Measurements from ENCODE around the gene PSMF1. TPM values are rescaled to one million over a fixed set of nuclear protein-coding genes. Genes with fewer than 3 reads are reported as not detected.

Gene PSMF1
- total and polyA plus RNA-seq, 9 of the 15 experiments (the other 6 are each of a cell fraction or from before 2014, with no cell fraction given): 8.5 to 192 (median 33.2) TPM

DNA sequence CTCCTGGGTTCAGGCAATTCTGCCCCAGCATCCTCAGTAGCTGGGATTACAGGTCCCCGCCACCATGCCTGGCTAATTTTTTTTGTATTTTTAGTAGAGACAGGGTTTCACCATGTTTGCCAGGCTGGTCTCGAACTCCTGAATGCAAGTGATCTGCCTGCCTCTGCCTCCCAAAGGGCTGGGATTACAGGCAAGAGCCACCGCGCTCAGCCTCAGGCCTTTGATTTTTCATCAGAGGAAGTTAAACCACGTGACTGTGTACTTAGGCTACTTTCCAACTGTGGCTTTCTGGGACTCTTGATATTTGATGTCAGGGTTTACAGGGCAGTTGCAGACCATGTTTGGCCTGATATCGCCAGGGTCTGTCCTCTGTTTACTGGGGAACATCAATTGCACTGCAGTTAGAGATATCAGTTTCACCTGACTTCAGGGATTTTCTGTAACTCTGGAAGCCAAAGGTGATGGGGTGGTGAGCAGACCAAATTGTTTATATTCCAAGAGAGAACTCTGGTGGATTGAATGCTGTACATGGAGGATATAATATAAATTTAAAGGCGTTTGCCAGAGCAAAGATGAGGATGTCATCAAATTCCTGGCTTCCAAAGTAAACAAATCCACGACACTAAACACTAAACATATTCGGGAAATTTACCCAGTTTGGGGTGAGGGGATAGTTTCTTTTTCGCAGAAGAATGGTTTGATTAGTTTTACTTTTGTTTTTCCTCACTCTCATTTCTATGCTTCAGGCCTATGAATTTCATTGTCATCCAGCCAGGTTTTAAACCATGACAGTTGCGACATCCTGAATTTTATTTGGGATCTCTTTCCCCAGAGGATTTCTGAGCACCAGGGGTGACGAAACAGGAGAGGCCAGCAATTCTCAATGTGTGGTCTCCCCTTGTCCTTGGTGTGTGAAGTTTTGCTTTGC, 4.2 kb downstream of the PSMF1 start (continued):
- TF ChIP-seq, protein P1, sequence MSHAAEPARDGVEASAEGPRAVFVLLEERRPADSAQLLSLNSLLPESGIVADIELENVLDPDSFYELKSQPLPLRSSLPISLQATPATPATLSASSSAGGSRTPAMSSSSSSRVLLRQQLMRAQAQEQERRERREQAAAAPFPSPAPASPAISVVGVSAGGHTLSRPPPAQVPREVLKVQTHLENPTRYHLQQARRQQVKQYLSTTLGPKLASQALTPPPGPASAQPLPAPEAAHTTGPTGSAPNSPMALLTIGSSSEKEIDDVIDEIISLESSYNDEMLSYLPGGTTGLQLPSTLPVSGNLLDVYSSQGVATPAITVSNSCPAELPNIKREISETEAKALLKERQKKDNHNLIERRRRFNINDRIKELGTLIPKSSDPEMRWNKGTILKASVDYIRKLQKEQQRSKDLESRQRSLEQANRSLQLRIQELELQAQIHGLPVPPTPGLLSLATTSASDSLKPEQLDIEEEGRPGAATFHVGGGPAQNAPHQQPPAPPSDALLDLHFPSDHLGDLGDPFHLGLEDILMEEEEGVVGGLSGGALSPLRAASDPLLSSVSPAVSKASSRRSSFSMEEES (CRISPR knock-in tag; IDR thresholded peaks at IDR 0.05): peak; percentile 98

DNA sequence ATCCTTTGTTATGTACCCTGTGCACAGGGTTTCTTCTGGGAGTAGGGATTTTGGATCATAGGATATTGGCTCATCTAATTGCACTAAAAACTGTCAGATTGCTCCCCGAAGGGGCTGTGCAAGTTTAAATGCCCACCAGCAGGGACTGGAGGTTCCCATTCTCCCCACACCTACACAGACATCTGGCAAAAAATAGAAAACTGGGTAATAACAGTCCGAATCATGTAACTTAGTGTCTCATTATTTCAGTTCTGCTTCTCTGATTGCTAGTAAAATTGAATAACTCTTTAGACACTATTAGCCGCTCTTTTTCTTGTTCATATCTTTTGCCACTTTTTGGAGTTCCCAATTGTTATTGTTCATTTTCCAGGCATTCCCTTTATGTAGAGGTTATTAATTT, 5.3 kb downstream of the PSMF1 start:
- peaks cover 75% of the 10 kb centered on the region for H3K36me3 ChIP-seq (ENCODE audit: control insufficient read depth, insufficient read depth, low read length)
- 83% methylated on average over 2 of the region's 3 CpGs for WGBS (ENCODE audit: insufficient coverage, low coverage, missing lambda C conversion rate)
- H3K9me1 ChIP-seq (ENCODE audit: control insufficient read depth, insufficient read depth, low read length): no peaks in the 10 kb centered on the region
- ChIA-PET CTCF (ENCODE audit: low intra/inter-chr PET ratio) (no interaction called here), POLR2A (no interaction called here)
- no peak overlapping the region for H3K4me2 ChIP-seq (ENCODE audit: insufficient read depth, low read length)
- no peak for FAIRE-seq
- H3K4me3 ChIP-seq: no peak overlapping the region
- H2AFZ ChIP-seq (ENCODE audit: low read depth, low read length): no peak overlapping the region
- no peaks in the 10 kb centered on the region for H3K27me3 ChIP-seq (ENCODE audit: control insufficient read depth in 2 of 2, insufficient read depth in 2 of 2, low read length in 2 of 2)
- no peak overlapping the region for H3K9ac ChIP-seq (ENCODE audit: insufficient read depth in 1 of 2, low read depth in 2 of 2, low read length in 2 of 2)
- ATAC-seq: no peak
- no peak overlapping the region for H3K27ac ChIP-seq (ENCODE audit: extremely low read depth, low read depth, low read length)
- no peaks in the 10 kb centered on the region for H3K9me3 ChIP-seq (replicated peaks; ENCODE audit: control insufficient read depth, insufficient read depth, low read depth, low read length)
- no TSS peak for BruUV-seq (replicated peaks)
- intact Hi-C loops (cut with micrococcal nuclease) (no loop called here), in situ Hi-C loops (cut with MboI) (no loop called here)
- H3K4me1 ChIP-seq (replicated peaks in 1 of 2; ENCODE audit: control insufficient read depth in 2 of 2, insufficient read depth in 2 of 2, low read length in 2 of 2): peaks cover 13 to 46% of the 10 kb centered on the region in 2 experiments; a peak in 4 of 5 replicates
- TF ChIP-seq JUND (IDR thresholded peaks at IDR 0.05; ENCODE audit: borderline replicate concordance, low read depth, low read length): no peak
- no peak for TF ChIP-seq JUND (tag; IDR thresholded peaks at IDR 0.05; ENCODE audit: borderline replicate concordance, low read depth, low read length)
- TF ChIP-seq ASH1L (IDR thresholded peaks at IDR 0.05; ENCODE audit: borderline replicate concordance, low read depth, partially characterized antibody): no peak
- no peak for TF ChIP-seq NFYB (IDR thresholded peaks at IDR 0.05; ENCODE audit: extremely low read depth, insufficient read length)
- TF ChIP-seq, protein P2, sequence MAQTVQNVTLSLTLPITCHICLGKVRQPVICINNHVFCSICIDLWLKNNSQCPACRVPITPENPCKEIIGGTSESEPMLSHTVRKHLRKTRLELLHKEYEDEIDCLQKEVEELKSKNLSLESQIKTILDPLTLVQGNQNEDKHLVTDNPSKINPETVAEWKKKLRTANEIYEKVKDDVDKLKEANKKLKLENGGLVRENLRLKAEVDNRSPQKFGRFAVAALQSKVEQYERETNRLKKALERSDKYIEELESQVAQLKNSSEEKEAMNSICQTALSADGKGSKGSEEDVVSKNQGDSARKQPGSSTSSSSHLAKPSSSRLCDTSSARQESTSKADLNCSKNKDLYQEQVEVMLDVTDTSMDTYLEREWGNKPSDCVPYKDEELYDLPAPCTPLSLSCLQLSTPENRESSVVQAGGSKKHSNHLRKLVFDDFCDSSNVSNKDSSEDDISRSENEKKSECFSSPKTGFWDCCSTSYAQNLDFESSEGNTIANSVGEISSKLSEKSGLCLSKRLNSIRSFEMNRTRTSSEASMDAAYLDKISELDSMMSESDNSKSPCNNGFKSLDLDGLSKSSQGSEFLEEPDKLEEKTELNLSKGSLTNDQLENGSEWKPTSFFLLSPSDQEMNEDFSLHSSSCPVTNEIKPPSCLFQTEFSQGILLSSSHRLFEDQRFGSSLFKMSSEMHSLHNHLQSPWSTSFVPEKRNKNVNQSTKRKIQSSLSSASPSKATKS (CRISPR knock-in tag; IDR thresholded peaks at IDR 0.05): no peak
- no peak for TF ChIP-seq ZNF707 (CRISPR knock-in tag; conservative IDR thresholded peaks at IDR 0.05)
- TF ChIP-seq BACH1 (tag; IDR thresholded peaks at IDR 0.05): no peak
- no peak for TF ChIP-seq ESRRB (CRISPR knock-in tag; IDR thresholded peaks at IDR 0.05; ENCODE audit: borderline replicate concordance)
- TF ChIP-seq, protein P3, sequence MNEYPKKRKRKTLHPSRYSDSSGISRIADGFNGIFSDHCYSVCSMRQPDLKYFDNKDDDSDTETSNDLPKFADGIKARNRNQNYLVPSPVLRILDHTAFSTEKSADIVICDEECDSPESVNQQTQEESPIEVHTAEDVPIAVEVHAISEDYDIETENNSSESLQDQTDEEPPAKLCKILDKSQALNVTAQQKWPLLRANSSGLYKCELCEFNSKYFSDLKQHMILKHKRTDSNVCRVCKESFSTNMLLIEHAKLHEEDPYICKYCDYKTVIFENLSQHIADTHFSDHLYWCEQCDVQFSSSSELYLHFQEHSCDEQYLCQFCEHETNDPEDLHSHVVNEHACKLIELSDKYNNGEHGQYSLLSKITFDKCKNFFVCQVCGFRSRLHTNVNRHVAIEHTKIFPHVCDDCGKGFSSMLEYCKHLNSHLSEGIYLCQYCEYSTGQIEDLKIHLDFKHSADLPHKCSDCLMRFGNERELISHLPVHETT (CRISPR knock-in tag; conservative IDR thresholded peaks at IDR 0.05 in 1 of 2, IDR thresholded peaks at IDR 0.05 in 1 of 2): no peak
- H4K20me1 ChIP-seq (replicated peaks; ENCODE audit: control insufficient read depth, insufficient read depth, low read length): peaks cover 19% of the 10 kb centered on the region
- DNase-seq (ENCODE audit: extremely low read depth in 1 of 4, low spot score in 3 of 4): no peak
- H3K79me2 ChIP-seq (ENCODE audit: control insufficient read depth, insufficient read depth, low read length): peaks cover 58% of the 10 kb centered on the region
